Midbrain (tissue), 1 donor: ENCODE data around the gene BPIFB4.
"Not testable (repeated sequence)": the region's sequence is repeated elsewhere in the genome, so short reads cannot be mapped to it uniquely, and the experiment has no call there.

ENCODE experiments used
- DNase-seq: peaks from one replicate; lab custom pipeline; 2025; lab: John Stamatoyannopoulos, UW

BPIFB4 gene

DNA sequence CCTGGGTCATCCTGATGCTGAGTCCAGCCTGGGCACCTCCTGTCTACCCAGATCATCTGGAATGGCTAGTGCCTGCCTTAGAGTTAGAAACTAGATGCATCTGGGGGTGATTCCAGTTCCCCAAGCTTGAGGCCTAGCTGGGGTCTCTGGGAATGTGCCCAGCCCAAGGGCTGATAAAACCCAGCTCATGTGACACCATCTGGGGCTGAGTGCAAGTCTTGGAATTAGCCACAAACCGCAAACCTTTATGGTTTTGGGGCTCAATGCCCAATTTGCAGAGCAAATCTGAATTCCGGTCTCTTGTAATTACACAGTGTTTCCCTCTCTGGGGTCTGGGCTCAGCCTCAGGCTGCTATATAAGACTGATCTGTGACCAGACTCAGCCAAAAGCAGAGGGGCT lies at the start of gene BPIFB4:
TSS of gene BPIFB4 (plus strand) at position 385 of the 400 bp plus-strand sequence. CDS start 1,884 bp downstream, outside the sequence.
- DNase-seq = no peak

GRCh38 chr20:33030076-33030475 lies 49.4 kb upstream of the BPIFB4 start:
- no peak for DNase-seq

GRCh38 chr20:33030569-33030968 lies 48.9 kb upstream of the BPIFB4 start:
- DNase-seq = no peak

GRCh38 chr20:33031531-33031930 lies 47.9 kb upstream of the BPIFB4 start, which contains the start of gene BPIFB6:
BPIFB6 (plus strand) TSS chr20:33031648; CDS start chr20:33031648, 0 bp downstream.
- no peak for DNase-seq

GRCh38 chr20:33032555-33032954 lies 46.9 kb upstream of the BPIFB4 start:
- DNase-seq = no peak

DNA sequence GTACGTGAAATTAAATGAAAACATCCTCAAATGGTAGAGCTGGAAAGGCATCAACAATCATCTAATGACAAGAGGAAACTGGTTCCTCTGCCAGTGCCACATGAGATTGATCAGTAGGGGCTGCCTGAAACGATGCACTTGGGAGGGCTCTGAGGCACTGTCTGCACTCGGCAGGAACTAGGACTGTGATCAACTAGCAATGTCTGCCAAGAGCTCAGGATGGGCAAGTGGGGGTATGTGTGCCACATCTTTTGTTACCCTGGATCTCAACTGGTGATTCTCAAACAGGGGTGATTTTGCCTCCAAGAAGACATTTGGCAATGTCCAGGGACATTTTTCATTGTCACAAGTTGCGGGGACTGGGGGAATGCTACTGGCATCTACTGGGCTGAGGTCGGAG lies 46.1 kb upstream of the BPIFB4 start:
- DNase-seq = no peak

DNA sequence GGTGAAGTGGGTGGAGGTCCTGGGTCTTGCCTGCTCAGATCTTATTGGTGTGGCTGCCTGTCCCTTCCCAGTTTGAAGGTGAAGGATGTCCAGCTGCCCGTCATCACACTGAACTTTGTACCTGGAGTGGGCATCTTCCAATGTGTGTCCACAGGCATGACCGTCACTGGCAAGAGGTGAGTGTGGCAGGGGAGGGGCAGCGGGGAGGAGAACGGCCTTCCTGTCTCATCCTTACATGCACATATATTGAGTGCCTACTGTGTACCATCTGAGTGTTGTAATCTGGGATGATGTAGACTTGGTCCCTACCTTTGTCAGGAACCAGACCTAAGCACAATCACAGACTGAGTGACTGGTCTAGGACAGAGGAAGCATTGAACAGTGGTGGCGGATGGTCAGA lies 45.3 kb upstream of the BPIFB4 start:
- no peak for DNase-seq

- DNase-seq = no peak
Measured at GRCh38 chr20:33034901-33035492, 44.4 kb upstream of the BPIFB4 start.

- no peak for DNase-seq
Measured at GRCh38 chr20:33037456-33037855, 42.0 kb upstream of the BPIFB4 start.

DNA sequence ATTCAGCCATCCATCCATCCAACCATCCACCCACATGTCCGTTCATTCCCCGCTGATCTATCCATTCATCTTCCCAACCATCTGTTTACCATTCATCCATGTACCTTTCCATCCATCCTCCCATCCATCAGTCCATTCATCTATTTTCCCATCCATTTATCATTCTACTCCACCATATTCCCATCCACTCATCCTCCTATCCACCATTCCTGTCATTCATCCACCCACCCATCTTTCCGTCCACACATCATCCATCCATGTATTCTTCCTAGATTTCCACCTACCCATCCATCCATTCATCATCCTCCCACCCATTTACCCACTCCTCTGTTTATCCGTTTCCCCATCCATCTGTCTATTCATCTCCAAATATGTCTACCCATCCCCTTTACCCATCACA lies 41.2 kb upstream of the BPIFB4 start:
- DNase-seq = no peak

DNA sequence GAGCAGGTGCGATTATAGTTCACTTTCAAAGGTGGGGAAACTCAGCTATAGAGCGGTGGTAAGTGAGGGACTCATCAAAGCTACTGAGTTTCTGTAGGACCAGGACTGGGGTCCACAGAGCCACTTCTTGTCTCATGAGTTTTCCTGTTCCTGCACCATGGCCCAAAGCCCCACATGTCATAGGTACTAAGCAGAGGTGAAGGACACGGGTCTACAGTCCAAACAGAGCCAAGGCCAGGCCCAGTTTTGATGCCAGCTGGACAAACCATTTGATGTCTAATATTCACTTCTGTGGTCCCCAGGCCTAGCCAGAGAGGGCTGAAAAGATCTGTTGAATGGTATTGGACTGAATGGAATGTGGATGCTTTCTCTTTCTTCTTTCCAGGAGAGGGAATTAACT lies 37.0 kb upstream of the BPIFB4 start:
- no peak for DNase-seq

DNA sequence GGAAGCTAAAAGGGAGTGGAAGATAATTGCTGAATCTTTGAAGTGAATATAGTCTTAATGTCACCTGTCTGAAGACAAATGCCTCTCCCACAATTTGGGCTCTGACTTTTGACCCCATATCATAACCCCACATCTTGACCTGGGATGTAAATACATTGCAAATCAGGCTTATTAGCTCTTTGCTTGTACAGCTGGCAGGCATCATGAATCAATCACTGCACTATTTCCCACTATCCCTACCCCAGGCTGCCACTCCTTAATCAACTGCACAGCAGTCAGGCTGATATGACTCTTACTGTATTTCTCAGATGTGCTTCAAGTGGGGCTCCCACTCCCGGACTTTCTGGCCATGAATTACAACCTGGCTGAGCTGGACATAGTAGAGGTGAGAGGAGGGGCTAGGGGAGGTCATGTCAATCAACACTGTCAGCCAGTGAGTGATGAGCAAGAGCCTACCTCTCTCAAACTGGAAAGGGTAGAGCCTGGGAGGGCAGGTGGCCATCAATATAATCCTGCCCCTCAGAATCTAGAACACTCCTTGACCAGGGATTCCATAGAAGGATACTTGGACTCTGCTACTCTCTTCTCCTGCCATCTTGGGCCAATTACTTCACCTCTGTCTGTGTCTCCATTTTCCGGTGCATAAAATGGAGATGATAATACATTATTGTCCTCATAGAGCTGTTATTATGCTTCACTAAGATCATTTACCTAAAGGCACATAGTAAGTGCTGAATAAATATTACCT lies 36.3 kb upstream of the BPIFB4 start:
- no peak for DNase-seq

- no peak for DNase-seq
Measured at GRCh38 chr20:33043731-33044181, 35.7 kb upstream of the BPIFB4 start.

GRCh38 chr20:33045129-33045721 lies 34.2 kb upstream of the BPIFB4 start:
- not testable (repeated sequence) for DNase-seq

GRCh38 chr20:33046412-33046811 lies 33.0 kb upstream of the BPIFB4 start:
- no peak for DNase-seq

DNA sequence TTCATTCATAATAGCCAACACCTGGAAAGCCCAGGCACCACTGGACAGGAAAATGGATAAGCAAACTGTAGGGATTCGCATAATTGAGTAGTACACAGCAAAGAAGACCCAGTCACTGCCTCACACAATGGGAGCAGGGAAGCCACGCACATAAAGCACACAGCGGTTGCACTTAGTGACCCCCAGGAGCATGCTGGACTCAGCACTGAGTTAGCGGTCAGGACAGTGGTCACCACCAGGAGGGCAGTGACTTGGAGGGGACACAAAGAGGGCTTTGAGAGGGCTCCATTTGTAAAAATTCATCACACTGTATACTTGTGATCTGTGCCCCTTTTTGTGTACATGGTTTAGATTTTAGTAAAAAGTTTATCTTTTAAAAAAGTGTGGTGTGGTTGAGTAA lies 28.1 kb upstream of the BPIFB4 start:
- no peak for DNase-seq

GRCh38 chr20:33053291-33054106 lies 25.9 kb upstream of the BPIFB4 start, which contains the start of gene BPIFB3:
BPIFB3 (plus strand) TSS chr20:33053903; CDS start chr20:33055436, 1,533 bp downstream.
- no peak for DNase-seq

GRCh38 chr20:33054381-33054780 lies 25.1 kb upstream of the BPIFB4 start:
- DNase-seq = no peak

- DNase-seq = no peak
Measured at GRCh38 chr20:33054791-33055190, 24.7 kb upstream of the BPIFB4 start.

- no peak for DNase-seq
Measured at GRCh38 chr20:33059136-33059535, 20.3 kb upstream of the BPIFB4 start.

GRCh38 chr20:33059741-33060390 lies 19.6 kb upstream of the BPIFB4 start:
- DNase-seq = no peak

DNA sequence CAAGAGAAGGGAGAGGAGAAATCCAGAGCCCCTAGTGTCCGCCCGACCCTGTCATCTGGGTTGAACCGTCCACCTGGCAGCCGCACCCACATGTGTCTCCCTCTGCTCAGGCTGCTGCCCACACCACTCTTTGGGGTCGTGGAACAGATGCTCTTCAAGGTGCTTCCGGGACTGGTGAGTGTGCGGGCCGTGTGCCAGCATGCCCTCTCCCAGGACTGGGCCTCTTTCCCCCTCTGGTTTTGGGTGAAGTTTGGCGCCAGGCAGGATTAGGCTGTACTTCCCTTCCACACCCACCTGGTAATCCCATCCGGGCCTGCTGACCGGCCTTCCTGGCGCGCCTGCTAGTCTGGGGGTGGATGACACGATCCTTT lies 17.8 kb upstream of the BPIFB4 start:
- no peak for DNase-seq
